ENCODE data around the gene CUX1.

DNA sequence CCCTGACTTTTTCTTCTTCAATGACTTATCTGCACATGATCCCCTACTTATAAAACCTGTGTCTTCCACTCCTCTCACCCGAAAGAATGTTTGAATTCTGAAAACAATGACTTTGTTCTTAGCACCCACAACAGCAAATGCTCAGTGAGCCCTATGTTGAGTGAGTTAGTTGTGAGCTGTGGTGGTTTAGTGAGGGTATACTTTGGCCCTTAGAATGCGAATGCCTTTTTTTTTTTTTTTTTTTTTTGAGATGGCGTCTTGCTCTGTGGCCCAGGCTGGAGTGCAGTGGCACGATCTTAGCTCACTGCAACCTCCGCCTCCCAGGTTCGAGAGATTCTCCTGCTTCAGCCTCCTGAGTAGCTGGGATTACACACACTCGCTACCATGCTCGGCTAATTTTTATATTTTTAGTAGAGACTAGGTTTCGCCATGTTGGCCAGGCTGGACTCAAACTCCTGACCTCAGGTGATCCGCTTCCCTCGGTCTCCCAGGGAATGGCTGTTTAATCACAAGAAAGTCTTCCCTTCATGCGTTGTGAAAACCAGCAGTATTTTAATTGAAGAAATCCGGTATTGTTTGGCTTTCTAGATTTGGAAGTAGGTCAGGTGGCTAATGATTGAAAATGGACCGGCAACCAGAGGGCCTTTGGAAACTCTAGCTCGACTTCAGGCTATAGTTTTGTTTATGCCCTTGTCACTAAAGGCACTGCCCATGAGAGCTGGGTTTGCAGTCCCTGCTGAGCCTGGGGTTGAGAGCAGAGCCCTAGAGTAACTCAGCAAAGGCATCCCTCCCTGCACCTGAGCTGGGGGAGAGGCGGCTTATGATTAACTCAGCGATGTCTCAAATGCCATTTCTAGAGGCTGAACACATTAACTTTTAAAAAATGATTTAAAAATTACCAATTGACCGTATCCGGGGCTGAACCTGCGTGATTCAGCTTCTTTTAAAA is 41.3 kb downstream of the CUX1 start:
- no peak for TF ChIP-seq POLR2A (IDR thresholded peaks at IDR 0.05)
- TF ChIP-seq, protein P1, sequence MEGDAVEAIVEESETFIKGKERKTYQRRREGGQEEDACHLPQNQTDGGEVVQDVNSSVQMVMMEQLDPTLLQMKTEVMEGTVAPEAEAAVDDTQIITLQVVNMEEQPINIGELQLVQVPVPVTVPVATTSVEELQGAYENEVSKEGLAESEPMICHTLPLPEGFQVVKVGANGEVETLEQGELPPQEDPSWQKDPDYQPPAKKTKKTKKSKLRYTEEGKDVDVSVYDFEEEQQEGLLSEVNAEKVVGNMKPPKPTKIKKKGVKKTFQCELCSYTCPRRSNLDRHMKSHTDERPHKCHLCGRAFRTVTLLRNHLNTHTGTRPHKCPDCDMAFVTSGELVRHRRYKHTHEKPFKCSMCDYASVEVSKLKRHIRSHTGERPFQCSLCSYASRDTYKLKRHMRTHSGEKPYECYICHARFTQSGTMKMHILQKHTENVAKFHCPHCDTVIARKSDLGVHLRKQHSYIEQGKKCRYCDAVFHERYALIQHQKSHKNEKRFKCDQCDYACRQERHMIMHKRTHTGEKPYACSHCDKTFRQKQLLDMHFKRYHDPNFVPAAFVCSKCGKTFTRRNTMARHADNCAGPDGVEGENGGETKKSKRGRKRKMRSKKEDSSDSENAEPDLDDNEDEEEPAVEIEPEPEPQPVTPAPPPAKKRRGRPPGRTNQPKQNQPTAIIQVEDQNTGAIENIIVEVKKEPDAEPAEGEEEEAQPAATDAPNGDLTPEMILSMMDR (IDR thresholded peaks at IDR 0.05), result no peak
